Raji (cell line): ENCODE measurements around the gene JARID2.

ENCODE experiments used
- POLR2A ChIP-seq: IDR thresholded peaks from 2 replicates; pipeline ENCODE4 v1.6.1; 2011; ENCODE audit warnings: low read depth, low read length, control low read depth; ENCODE audit not compliant: insufficient read depth

JARID2 gene

DNA sequence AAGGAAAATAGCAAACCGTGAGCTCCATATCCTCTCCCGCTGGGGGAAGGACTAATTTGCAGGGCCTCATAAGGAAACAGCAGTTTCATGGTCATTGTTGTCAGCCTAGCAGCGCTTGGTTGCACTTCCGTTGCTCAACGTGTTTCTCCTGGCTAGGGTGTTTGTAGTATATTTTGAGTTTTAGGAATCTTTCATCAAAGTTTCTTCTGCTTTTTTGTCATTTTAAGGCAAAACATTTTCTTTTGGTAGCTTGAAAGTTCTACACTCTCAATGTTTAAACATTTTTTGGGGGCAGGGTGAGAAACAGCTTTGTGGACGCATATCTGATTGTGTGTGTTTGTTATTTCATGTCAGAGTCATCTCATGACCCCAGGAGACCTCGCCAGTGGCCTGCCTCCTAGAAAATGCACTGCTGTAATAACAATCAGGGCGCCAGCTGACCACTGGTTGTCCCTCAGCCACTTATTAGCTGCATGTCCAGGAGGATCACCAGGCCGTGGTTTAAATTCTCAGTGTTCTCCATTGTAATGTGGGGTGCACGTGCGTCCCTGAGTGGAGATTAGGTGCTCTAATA lies 20.6 kb downstream of the JARID2 start:
- TF ChIP-seq POLR2A = no peak

DNA sequence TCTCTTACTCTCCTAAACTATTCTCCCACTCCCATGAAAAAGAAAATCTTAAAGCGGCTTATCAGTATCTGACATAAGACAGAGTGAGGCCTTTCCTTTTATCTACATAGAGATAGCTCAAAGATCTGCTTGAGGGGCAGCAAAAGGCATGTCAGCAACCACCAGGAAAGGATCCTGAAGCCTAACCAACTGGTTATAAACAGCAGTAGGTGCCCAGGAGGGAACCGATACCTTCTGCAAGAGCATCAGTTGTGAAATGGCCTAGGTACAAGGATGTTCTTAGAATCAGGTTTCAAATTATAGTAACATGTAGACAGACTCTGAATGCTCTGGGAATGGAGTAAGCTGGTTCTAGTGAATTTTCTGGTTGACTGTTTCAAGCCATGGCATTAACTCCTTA lies 21.4 kb downstream of the JARID2 start:
- no peak for TF ChIP-seq POLR2A

DNA sequence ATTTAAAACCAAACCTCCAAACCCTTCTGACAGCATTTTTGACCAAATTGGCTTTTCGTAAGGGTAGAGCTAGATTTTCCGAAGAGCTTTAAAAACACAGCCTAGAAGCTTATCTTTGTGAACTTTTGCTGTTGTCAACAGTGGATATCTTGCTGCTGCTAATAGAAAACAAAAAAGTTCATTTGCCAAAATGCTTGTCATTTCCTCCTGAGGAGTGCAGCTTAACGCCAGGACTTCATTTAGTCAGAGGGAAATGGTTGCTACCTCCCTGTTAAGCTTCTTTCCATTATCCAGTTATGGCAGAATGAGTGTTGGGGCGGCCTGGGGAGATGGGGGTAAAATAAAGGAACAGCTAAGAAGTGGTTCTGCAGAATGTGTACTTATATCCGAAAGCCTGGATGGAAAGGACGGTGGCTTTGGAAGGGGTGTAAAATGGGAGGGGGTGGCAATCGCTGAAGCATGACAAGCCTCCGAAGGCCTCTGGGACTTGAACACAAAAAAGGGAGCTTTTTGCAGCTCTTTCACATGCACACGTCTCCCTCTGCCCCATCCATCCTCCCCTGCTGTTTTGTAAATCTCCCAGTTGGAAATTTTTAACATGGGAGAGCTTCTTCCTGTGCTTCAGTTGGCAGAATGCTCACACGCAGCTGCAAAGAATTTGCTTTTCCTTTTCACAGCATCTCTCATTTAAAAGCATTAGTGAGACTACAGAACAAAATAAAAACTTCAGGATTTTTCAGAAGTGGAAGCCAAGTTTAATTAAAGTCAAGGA lies 22.5 kb downstream of the JARID2 start:
- TF ChIP-seq POLR2A = no peak

DNA sequence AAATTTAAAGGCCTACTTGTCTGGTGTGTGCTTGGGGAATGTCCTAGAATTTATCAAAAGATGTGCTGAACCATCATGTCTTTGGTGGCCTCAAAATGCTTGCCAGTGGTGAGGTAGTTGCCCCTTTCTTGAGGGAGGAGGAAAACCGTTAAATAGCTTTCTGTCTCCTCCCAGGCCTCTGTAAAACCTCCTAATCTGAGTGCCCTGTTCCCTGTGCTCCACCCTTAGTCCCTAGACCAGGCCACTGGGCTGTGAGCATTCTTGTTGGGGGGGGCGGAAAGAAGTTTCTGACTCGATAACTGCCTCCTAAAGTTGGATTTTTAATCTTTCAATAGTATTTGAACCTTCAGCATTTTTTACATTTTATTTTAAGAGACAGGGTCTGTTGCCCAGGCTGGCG lies 23.1 kb downstream of the JARID2 start:
- TF ChIP-seq POLR2A = no peak

DNA sequence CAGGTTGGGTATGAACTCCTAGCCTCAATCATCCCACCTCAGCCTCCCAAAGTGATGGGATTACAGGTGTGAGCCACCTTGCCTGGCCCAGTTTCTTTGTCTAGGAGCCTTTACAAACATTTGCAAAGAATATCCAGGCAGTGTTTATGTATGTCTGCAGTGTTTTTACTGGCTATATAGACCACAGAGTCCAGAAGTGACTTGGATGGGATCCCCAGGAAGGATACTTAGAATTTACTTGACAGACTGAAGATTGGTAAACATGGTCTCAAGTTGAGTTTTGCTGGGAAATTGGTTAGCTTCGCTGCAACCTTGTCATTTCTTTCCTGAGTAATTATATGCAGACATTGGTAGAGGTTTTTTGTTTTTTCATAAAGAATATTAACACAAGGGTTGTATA lies 23.8 kb downstream of the JARID2 start:
- TF ChIP-seq POLR2A = no peak

DNA sequence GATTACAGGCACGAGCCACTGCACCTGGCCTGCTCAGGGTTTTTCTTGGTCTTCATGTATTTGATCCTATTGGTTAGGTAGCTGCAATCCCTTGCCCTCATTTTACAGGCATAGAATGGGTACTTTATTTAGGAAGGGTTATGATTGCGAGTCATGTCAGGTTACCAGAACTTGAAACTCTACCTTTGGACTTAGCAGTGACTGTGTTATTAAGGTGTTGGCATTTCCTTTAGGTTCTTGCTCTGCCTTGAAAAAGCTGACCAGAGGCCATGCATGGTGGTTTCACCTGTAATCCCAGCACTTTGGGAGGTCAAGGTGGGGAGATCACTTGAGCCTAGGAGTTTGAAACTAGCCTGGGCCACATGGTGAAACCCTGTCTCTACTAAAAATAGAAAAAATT lies 24.5 kb downstream of the JARID2 start:
- TF ChIP-seq POLR2A = no peak

DNA sequence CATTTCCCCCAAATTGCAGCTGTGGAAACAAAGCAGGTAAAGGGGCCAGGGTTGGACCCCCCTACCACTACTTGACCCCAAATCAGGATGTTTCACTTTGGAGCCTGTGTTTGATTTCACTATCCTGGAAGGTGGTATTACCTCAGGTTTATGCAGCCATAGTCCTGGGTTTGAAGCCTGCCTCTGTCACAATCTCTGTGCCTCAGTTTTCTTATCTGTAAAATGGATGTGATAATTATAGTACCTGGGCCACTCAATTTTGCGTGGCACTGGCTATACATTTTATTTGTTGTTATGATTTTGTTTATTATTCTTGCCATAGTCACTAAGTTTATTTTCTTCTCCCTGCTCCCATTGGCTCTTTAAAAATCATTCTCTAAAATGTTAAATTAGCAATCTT lies 26.7 kb downstream of the JARID2 start:
- TF ChIP-seq POLR2A = no peak

DNA sequence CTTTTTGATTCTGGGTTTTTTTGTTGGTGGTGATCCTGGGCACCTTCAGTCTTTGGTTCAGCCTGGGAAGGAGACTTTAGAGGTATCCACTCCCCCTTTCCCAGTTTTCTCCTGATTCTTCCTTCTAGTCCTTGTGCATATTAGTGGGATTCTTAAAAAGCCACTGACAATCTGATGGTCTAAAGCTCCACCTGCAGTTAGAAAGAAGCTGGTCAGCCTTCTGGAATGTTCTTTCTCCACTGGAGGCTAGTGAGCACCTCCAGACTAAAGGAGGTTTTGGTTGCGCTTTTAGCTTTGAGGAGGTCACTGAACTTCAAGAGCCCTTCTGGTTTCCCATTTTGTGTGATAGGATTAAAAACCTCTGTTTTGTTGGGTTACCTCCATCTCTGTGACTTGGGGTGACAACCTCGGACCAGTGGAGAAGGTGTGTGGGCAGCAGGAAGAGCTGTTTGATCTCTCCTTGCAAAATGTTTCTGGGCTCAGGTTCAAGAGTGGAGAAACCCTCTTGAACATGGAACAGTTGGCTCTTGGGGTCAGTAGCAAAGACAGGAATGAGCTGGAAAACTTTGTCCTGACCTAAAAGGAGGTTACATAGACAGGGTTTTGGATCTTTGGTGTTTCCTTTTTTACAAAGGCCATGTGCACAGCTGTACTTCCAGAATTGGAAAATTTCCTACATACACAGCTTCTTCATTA lies 29.0 kb downstream of the JARID2 start:
- TF ChIP-seq POLR2A = no peak

DNA sequence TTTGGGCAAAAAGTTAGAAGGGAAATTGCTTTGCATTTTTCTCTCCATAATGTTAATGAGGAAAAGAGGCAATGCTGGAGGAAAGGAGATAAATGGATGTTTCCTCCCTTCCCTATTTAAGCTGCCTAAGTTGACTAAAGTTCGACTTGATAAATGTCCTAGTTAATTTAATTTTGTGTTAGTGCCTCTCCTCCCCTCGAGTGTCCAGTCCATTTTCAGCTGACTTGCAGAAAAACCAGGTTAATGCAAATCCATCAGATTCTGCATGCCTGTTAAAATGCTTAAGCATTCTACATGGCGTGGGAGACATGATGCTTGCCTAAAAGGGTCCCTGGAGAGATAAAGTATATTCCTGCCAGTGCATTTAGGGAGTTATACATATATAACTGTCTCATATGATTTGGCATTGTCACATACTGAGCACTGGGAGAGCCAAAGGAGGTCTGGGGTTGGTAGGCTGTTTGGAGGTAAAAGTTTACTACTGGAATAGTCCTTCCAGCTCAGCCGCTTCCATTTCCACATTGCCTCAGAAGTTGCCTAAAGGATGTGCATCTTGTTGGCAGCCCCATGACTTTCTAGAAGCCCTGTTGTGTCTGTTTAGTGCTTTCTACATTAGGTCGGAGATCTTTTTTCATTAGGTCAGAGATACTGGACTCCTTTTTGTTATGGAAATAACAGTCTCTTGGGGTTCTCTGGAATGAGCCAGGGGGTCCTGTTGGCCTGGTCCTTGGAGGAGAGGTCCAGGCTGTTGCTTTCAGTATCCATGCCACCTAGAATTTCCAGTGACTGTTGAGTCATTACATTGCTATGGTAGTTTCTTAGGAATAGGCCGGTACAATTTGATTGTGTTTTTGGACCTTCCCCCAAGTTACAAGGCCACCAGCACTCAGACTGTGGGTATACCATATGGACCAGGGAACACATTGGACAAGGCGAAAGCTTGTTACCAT lies 30.4 kb downstream of the JARID2 start:
- TF ChIP-seq POLR2A = no peak

DNA sequence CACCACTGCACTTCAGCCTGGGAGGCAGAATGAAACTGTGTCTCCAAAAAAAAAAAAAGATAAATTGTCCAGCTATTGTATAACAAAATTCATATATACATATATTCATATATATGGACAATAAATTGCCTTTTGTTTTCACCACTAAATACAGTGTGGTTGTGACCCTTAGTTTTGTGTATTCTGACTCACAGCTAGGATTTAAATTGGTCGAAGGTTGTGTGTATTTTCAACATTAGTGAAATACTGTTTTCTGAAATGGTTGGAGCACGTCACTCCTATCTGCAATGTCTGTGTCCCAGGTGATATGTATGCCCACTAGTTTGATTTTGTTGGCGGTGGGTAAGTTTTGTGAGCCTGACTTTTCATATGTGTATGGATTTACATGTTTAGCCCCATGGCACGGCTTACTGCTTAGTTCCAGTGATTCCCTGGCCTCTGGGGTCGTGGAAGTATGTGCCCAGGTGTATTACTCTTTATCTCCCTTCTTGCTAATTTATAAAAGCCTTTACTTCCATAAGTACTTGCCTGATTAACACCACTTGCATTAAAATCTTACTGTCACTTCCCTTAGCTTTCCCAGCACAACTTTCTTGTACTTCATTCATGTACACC lies 33.3 kb downstream of the JARID2 start:
- no peak for TF ChIP-seq POLR2A

DNA sequence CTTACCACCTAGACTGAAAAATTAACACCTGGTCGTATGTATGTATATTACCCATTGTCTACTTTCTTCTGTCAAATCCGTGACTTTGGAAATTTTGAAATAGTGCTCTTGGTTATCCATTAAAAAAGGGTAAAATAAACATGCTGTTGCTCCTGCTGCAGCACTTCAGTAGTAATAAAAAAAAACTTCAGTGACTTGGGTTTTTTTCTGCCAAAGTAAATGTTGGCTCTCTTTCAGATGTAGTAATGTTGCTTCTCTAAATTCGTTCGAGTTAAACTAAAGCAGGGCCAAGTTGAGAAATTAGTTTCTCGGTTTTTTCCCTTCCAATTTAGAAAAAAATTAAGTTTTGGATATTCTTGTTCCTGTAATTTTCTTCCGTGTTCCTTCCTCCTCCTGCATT lies 34.2 kb downstream of the JARID2 start:
- TF ChIP-seq POLR2A = no peak

DNA sequence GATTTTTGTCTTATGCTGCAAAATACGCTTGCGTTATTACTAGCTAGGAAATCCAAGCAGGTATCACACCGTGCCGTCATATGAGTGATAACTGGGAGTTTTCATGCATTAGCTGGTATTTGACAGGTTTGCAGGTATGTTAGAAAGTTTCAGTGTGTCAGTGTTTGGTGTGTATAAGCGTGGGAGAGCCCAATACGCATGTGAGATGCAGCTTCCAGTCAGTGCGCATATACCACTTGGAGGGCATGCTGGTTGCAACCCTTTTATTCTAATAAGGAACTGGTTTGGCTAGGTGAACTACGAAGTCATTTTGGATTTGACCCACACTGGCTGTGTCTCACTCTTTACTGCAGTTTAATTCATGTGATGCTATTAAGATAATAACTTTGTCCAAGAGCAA lies 35.1 kb downstream of the JARID2 start:
- no peak for TF ChIP-seq POLR2A

DNA sequence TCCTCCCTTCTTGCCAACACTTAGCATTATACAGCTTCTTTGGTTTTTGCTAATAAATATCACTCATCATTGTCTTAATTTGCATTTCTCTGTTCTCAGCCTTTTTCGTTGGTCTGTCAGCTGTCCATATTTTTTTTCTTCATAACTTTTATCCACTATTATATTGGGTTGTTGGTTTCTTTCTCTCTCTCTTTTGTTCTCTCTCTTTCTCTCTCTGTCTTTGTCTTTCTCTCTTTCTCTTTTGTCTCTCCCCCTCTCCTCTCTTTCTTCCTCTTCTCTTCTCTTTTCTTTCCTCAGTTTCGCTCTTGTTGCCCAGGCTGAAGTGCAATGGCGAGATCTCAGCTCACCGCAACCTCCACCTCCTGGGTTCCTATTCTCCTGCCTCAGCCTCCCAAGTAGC lies 36.5 kb downstream of the JARID2 start:
- no peak for TF ChIP-seq POLR2A

DNA sequence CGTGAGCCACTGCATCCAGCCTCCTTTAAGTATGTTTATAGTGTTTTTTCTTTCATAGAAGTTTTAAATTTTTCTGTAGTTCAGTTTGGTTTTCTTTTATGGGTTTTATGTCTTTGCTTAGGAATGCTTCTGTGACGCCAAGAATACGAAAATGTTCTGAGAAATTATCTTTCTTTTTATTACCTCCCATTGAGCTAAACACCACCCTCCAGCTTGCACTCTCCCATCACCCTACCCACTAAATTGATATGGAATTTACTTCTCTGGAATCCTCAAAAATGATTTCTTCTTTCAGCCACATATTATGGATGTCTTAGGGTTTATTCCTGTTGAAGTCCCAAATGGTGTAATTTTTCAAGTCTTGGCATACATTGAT lies 38.1 kb downstream of the JARID2 start:
- no peak for TF ChIP-seq POLR2A

DNA sequence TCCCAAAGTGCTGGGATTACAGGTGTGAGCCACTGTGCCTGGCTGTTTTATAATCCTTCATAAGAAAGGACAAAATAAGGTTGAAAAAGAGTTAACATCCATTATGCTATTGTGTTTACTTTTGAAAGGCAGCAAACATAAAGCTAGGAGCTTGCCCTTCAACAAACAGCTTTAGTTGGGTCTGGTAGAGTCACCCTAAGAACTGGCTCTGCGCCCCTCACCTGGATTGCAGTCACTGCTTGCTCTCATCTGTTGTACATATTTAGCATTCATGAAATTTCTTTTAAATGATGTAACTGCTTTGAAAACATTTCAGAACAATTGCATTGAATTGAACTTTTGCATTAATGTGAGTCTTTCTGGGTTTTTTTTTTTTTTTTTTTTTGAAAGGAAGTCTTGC lies 38.9 kb downstream of the JARID2 start:
- no peak for TF ChIP-seq POLR2A

DNA sequence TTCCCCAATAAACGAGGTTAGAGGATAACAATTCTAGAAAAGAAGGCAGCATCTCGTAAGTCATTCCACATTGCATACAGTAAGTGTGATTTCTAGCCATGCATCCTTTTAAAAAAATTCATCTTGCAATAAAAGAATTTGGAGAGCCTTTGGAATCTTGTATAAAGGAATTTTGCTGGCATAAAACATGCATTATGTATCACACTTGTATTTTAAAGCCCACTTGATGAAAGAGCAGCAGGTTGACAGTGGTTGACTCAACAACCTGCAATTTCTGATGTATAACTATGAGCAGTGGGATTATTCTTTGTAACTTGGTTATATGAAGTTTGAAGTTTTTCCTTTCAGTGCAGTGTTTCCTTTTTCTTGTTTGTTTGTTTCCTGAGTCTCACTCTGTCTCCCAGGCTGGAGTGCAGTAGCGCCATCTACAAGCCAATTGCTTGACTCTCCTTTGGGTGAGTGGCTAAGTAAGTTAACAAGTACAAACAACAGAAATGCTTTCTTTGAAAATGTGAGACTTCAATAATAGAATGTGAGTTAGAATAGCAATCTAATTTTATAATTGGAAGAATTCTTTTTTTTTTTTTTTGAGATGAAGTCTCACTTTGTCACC lies 39.9 kb downstream of the JARID2 start:
- no peak for TF ChIP-seq POLR2A
